Esophagus muscularis mucosa (tissue), 4 donors: ENCODE results near the gene FYCO1. TPM values are rescaled to one million over a fixed set of nuclear protein-coding genes. Genes with fewer than 3 reads are reported as not detected.

Source experiments
- DNase-seq: peaks from one replicate; pipeline ENCODE4 v3.0.0-alpha.2; 2017; ENCODE audit errors: extremely low spot score
- H3K27ac ChIP-seq, 4 donors: fragments of 200-600 bp; sonication (generic); replicated peaks in 1 of 4; 1 replicate in 3 of 4; 2 replicates in 1 of 4; pipeline ENCODE4 v1.5.1; 2016 to 2019; ENCODE audit warnings: mild to moderate bottlenecking in 1 of 4
- H3K27me3 ChIP-seq, 4 donors: fragments of 200-600 bp; sonication (generic); one replicate each; pipeline versions ENCODE4 v1.5.1 to v1.6.0; 2016 to 2019
- H3K36me3 ChIP-seq, 4 donors: fragments of 200-600 bp; sonication (generic); one replicate each; pipeline ENCODE4 v1.5.1; 2016 to 2019
- H3K4me1 ChIP-seq, 4 donors: fragments of 200-600 bp; sonication (generic); one replicate each; pipeline ENCODE4 v1.5.1; 2016 to 2019
- H3K4me3 ChIP-seq, 4 donors: fragments of 200-600 bp; sonication (generic); 1 replicate in 2 of 4; 2 replicates in 2 of 4; pipeline ENCODE4 v1.5.1; 2016 to 2019; ENCODE audit warnings: mild to moderate bottlenecking in 4 of 4, moderate library complexity in 1 of 4
- H3K9me3 ChIP-seq, 4 donors: fragments of 200-600 bp; sonication (generic); 1 replicate in 3 of 4; 2 replicates in 1 of 4; pipeline ENCODE4 v1.5.1; 2016 to 2019
- EP300 ChIP-seq: sonication (generic); formaldehyde crosslinking; IDR thresholded peaks from one replicate; pipeline ENCODE4 v1.6.1; 2017; ENCODE audit warnings: antibody characterized with exemption
- POLR2A ChIP-seq: fragments of 450-650 bp; IDR thresholded peaks from one replicate; pipeline ENCODE4 v1.6.1; 2017; ENCODE audit warnings: antibody characterized with exemption, moderate library complexity, mild to moderate bottlenecking, low read depth
- POLR2AphosphoS5 ChIP-seq, 2 donors: sonication (generic); formaldehyde crosslinking; IDR thresholded peaks; one replicate each; pipeline ENCODE4 v1.6.1; 2017; ENCODE audit warnings: antibody characterized with exemption in 2 of 2
- WGBS: methylation state at CpG from one replicate; pipeline ENCODE4 v1.1.5; 2018; 5-methylcytosine and 5-hydroxymethylcytosine counted together
- intact Hi-C: fragments of 100-400 bp; cut with DNase I; formaldehyde crosslinking; loops from one replicate; pipeline ENCODE4 v1.15.1; 2023
- total RNA-seq, 4 donors: library from RNA; depleted of rRNA; stranded (reverse); fragments of >200 nt; gene quantifications; one replicate each; pipeline versions ENCODE4 v1.1.0 to v1.2.1, GENCODE V29; 2016
- TF ChIP-seq, protein P1 (sequence below), 3 experiments: fragments of 200-600 bp in 2 of 3; fragments of 450-650 bp in 1 of 3; sonication (generic) in 2 of 3; IDR thresholded peaks; one replicate each; pipeline ENCODE4 v1.5.1; 2017 to 2019; ENCODE audit warnings: antibody characterized with exemption in 3 of 3, mild to moderate bottlenecking in 2 of 3, moderate library complexity in 1 of 3

Gene FYCO1
- total RNA-seq, 4 donors from 2014 or later = 64.1 to 122 (median 93.8) TPM

- H3K9me3 ChIP-seq = no peaks in the 10 kb centered on the region
- TF ChIP-seq, protein P1, sequence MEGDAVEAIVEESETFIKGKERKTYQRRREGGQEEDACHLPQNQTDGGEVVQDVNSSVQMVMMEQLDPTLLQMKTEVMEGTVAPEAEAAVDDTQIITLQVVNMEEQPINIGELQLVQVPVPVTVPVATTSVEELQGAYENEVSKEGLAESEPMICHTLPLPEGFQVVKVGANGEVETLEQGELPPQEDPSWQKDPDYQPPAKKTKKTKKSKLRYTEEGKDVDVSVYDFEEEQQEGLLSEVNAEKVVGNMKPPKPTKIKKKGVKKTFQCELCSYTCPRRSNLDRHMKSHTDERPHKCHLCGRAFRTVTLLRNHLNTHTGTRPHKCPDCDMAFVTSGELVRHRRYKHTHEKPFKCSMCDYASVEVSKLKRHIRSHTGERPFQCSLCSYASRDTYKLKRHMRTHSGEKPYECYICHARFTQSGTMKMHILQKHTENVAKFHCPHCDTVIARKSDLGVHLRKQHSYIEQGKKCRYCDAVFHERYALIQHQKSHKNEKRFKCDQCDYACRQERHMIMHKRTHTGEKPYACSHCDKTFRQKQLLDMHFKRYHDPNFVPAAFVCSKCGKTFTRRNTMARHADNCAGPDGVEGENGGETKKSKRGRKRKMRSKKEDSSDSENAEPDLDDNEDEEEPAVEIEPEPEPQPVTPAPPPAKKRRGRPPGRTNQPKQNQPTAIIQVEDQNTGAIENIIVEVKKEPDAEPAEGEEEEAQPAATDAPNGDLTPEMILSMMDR (IDR thresholded peaks at IDR 0.05) = no peak
- TF ChIP-seq POLR2AphosphoS5 (IDR thresholded peaks at IDR 0.05) (no peak), POLR2A (no peak), EP300 (no peak)
- 97% methylated on average over 11 of the region's 11 CpGs for WGBS
- H3K27ac ChIP-seq = no peak overlapping the region
- peaks cover 0 to 17% (median 13%) of the 10 kb centered on the region in 4 donors for H3K4me1 ChIP-seq
- no peak overlapping the region for H3K4me3 ChIP-seq
- no peaks in the 10 kb centered on the region for H3K36me3 ChIP-seq
- intact Hi-C loops = no loop called here
- H3K27me3 ChIP-seq = no peaks in the 10 kb centered on the region
- no peak for DNase-seq
Measured at GRCh38 chr3:45911511-45912226, 84.0 kb downstream of the FYCO1 start.

GRCh38 chr3:45910892-45911291, 84.7 kb downstream of the FYCO1 start:
- 86% methylated on average over 4 of the region's 4 CpGs for WGBS
- no peak for TF ChIP-seq POLR2A
- TF ChIP-seq, protein P1 (IDR thresholded peaks at IDR 0.05) = no peak
- TF ChIP-seq POLR2AphosphoS5 (IDR thresholded peaks at IDR 0.05) = no peak
- no peak for TF ChIP-seq EP300
- H3K36me3 ChIP-seq = no peaks in the 10 kb centered on the region
- intact Hi-C loops = no loop called here
- no peak for DNase-seq
- no peaks in the 10 kb centered on the region for H3K27me3 ChIP-seq
- no peaks in the 10 kb centered on the region for H3K9me3 ChIP-seq
- H3K27ac ChIP-seq = no peak overlapping the region
- peaks cover 0 to 15% (median 10%) of the 10 kb centered on the region in 4 donors for H3K4me1 ChIP-seq
- H3K4me3 ChIP-seq = no peak overlapping the region

- H3K27me3 ChIP-seq = no peaks in the 10 kb centered on the region
- H3K4me3 ChIP-seq = no peak overlapping the region
- intact Hi-C loops = no loop called here
- no peak for DNase-seq
- H3K9me3 ChIP-seq = no peaks in the 10 kb centered on the region
- no peak overlapping the region for H3K27ac ChIP-seq
- TF ChIP-seq POLR2A (no peak), POLR2AphosphoS5 (IDR thresholded peaks at IDR 0.05) (no peak), EP300 (no peak)
- TF ChIP-seq, protein P1 (IDR thresholded peaks at IDR 0.05) = no peak
- H3K36me3 ChIP-seq = no peaks in the 10 kb centered on the region
- 84% methylated on average over 6 of the region's 6 CpGs for WGBS
- H3K4me1 ChIP-seq = peaks cover 0 to 13% (median 7%) of the 10 kb centered on the region in 4 donors
Measured at GRCh38 chr3:45909542-45909941, 86.1 kb downstream of the FYCO1 start.

DNA sequence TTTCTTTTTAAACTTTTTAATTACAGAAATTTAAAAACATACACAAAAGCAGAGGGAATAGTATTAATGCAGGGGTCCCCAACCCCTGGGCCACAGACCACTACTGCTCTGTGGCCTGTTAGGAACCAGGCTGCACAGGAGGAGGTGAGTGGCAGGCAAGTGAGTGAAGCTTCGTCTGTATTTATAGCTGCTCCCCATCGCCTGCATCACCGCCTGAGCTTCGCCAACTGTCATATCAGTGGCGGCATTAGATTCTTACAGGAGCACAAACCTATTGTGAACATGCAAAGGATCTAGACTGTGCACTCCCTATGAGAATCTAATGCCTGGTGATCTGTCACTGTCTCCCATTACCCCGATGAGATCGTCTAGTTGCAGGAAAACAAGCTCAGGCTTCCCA, 86.9 kb downstream of the FYCO1 start:
- Histone ChIP-seq H3K4me3 (no peak overlapping the region), H3K27ac (no peak overlapping the region), H3K4me1 (peaks cover 0 to 13% (median 7%) of the 10 kb centered on the region in 4 donors), H3K36me3 (peaks cover 0 to 3% (median 0%) of the 10 kb centered on the region in 4 donors), H3K27me3 (no peaks in the 10 kb centered on the region), H3K9me3 (no peaks in the 10 kb centered on the region)
- no peak for TF ChIP-seq POLR2A
- no peak for TF ChIP-seq POLR2AphosphoS5 (IDR thresholded peaks at IDR 0.05)
- TF ChIP-seq, protein P1 (IDR thresholded peaks at IDR 0.05) = no peak
- TF ChIP-seq EP300 = no peak
- 90% methylated on average over 7 of the region's 7 CpGs for WGBS
- intact Hi-C loops = no loop called here
- DNase-seq = no peak
